ENCODE measurements around the gene CDH2. TPM values are rescaled to one million over a fixed set of nuclear protein-coding genes. Genes with fewer than 3 reads are reported as not detected.

The CDH2 gene
- total RNA-seq, 1 experiment from 2014 or later: 34.0 TPM

DNA sequence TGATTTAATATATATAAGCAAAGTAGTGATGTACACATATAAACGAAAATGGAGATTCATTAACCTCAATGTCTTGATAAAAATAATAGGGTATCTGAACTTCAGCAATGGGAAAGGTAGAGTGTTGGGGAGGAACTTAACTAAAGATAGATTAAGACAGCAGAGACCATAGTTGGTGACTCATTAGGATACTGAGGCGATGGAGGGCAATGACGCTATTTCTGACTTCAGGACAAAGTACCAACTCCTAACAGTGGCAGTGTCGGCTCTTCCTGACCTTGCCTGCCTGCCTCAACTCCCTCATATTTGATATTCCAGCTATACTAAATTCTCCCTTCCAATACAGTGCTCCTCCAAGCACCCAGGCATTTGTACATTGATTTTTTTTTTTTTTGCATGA, 98.6 kb downstream of the CDH2 start:
- H3K9me2 ChIP-seq (replicated peaks; ENCODE audit: low read length): no peaks in the 10 kb centered on the region
- CTCF ChIA-PET: no interaction called here
- no peaks in the 10 kb centered on the region for H4K20me1 ChIP-seq (ENCODE audit: low read length)
- no peak overlapping the region for H3K4me3 ChIP-seq (ENCODE audit: low read length)
- no peaks in the 10 kb centered on the region for H3F3A ChIP-seq (ENCODE audit: low read length, unreplicated experiment)
- TF ChIP-seq EZH2 (IDR thresholded peaks at IDR 0.05; ENCODE audit: low read length, unreplicated experiment): no peak
- no peak for TF ChIP-seq EZH2phosphoT487 (IDR thresholded peaks at IDR 0.05; ENCODE audit: borderline replicate concordance, low read length)
- TF ChIP-seq, protein P1, sequence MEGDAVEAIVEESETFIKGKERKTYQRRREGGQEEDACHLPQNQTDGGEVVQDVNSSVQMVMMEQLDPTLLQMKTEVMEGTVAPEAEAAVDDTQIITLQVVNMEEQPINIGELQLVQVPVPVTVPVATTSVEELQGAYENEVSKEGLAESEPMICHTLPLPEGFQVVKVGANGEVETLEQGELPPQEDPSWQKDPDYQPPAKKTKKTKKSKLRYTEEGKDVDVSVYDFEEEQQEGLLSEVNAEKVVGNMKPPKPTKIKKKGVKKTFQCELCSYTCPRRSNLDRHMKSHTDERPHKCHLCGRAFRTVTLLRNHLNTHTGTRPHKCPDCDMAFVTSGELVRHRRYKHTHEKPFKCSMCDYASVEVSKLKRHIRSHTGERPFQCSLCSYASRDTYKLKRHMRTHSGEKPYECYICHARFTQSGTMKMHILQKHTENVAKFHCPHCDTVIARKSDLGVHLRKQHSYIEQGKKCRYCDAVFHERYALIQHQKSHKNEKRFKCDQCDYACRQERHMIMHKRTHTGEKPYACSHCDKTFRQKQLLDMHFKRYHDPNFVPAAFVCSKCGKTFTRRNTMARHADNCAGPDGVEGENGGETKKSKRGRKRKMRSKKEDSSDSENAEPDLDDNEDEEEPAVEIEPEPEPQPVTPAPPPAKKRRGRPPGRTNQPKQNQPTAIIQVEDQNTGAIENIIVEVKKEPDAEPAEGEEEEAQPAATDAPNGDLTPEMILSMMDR (conservative IDR thresholded peaks at IDR 0.05; ENCODE audit: low read depth, low read length): no peak
- H3K79me2 ChIP-seq (ENCODE audit: low read length): no peaks in the 10 kb centered on the region
- H3K36me3 ChIP-seq (ENCODE audit: low read depth, low read length): no peaks in the 10 kb centered on the region
- H3K9me3 ChIP-seq (ENCODE audit: low read length): no peaks in the 10 kb centered on the region
- H3K27ac ChIP-seq (ENCODE audit: low read length): no peak overlapping the region
- POLR2A ChIA-PET (ENCODE audit: unreplicated experiment): no interaction called here
- H3K4me1 ChIP-seq (ENCODE audit: insufficient read depth, low read length): 0 out of 2 replicates have a peak, but pooled peaks cover 7% of the 10 kb centered on the region
- no peak overlapping the region for H3K4me2 ChIP-seq (ENCODE audit: low read length)
- no peak for DNase-seq
- intact Hi-C loops (cut with micrococcal nuclease): no loop called here
- H3K9ac ChIP-seq (ENCODE audit: low read length): no peak overlapping the region
- no peak for ATAC-seq
- H2AFZ ChIP-seq (ENCODE audit: low read length): no peak overlapping the region
- BruUV-seq (replicated peaks): no TSS peak
- no peaks in the 10 kb centered on the region for H3K27me3 ChIP-seq (ENCODE audit: low read length)

DNA sequence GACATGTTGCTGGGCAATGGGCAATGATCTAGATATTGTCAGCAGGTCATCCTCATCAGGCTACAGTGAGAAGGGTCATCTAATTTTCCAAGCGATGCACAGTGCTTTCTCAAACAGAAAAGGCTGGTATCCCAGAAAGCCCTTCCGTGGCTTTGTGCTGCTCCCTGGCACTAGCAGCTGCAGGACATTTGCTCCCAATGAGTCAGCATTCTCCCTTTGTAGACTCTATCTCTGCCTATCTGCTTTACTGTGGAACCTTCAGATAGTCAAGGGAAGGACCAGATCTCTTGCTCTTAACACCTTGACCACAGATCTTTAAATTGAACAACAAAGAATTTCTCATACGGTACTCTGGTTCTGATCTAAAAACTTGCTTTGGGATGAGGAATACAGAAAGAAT, 101.4 kb downstream of the CDH2 start:
- H3K4me2 ChIP-seq (ENCODE audit: low read length): no peak overlapping the region
- TF ChIP-seq EZH2 (IDR thresholded peaks at IDR 0.05; ENCODE audit: low read length, unreplicated experiment): no peak
- no peak for TF ChIP-seq EZH2phosphoT487 (IDR thresholded peaks at IDR 0.05; ENCODE audit: borderline replicate concordance, low read length)
- TF ChIP-seq, protein P1 (conservative IDR thresholded peaks at IDR 0.05; ENCODE audit: low read depth, low read length): no peak
- H3K9ac ChIP-seq (ENCODE audit: low read length): no peak overlapping the region
- BruUV-seq (replicated peaks): no TSS peak
- ChIA-PET CTCF (no interaction called here), POLR2A (ENCODE audit: unreplicated experiment) (no interaction called here)
- no peaks in the 10 kb centered on the region for H3K36me3 ChIP-seq (ENCODE audit: low read depth, low read length)
- H3K9me2 ChIP-seq (replicated peaks; ENCODE audit: low read length): no peaks in the 10 kb centered on the region
- no peaks in the 10 kb centered on the region for H3K9me3 ChIP-seq (ENCODE audit: low read length)
- no peaks in the 10 kb centered on the region for H3K79me2 ChIP-seq (ENCODE audit: low read length)
- no peaks in the 10 kb centered on the region for H3F3A ChIP-seq (ENCODE audit: low read length, unreplicated experiment)
- peak; percentile 38 for DNase-seq
- H3K27me3 ChIP-seq (ENCODE audit: low read length): no peaks in the 10 kb centered on the region
- no peak overlapping the region for H3K4me3 ChIP-seq (ENCODE audit: low read length)
- H4K20me1 ChIP-seq (ENCODE audit: low read length): no peaks in the 10 kb centered on the region
- 0 out of 2 replicates have a peak, but pooled peaks cover 7% of the 10 kb centered on the region for H3K4me1 ChIP-seq (ENCODE audit: insufficient read depth, low read length)
- no peak overlapping the region for H2AFZ ChIP-seq (ENCODE audit: low read length)
- H3K27ac ChIP-seq (ENCODE audit: low read length): no peak overlapping the region
- ATAC-seq: peak; percentile 45; the same call in 1 of the 2 replicates
- intact Hi-C loops (cut with micrococcal nuclease): no loop called here

DNA sequence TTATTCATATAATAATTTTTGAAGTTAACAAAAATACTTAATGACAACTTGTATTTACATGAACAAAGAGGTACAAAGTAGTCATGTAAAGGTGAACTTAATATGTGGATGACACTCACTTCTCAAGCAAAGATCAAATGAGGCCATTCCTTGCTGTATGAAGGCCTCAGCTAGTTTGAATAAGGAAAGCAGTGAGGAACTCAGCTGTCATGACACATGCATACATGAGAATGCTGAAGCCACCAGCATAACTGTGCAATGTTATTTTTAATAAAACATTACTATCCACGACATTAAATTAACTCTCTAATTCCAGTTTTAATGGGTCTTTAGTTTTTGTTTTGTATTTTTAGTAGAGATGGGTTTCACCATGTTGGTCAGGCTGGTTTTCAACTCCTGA, 102.9 kb downstream of the CDH2 start:
- 0 out of 2 replicates have a peak, but pooled peaks cover 7% of the 10 kb centered on the region for H3K4me1 ChIP-seq (ENCODE audit: insufficient read depth, low read length)
- H3K9me2 ChIP-seq (replicated peaks; ENCODE audit: low read length): no peaks in the 10 kb centered on the region
- no peak overlapping the region for H3K27ac ChIP-seq (ENCODE audit: low read length)
- DNase-seq (no peak), ATAC-seq (no peak)
- H3K9ac ChIP-seq (ENCODE audit: low read length): no peak overlapping the region
- intact Hi-C loops (cut with micrococcal nuclease): no loop called here
- no peaks in the 10 kb centered on the region for H4K20me1 ChIP-seq (ENCODE audit: low read length)
- TF ChIP-seq EZH2 (IDR thresholded peaks at IDR 0.05; ENCODE audit: low read length, unreplicated experiment) (no peak), EZH2phosphoT487 (IDR thresholded peaks at IDR 0.05; ENCODE audit: borderline replicate concordance, low read length) (no peak)
- TF ChIP-seq, protein P1 (conservative IDR thresholded peaks at IDR 0.05; ENCODE audit: low read depth, low read length): no peak
- ChIA-PET CTCF (no interaction called here), POLR2A (ENCODE audit: unreplicated experiment) (no interaction called here)
- H2AFZ ChIP-seq (ENCODE audit: low read length): no peak overlapping the region
- no peak overlapping the region for H3K4me2 ChIP-seq (ENCODE audit: low read length)
- H3K4me3 ChIP-seq (ENCODE audit: low read length): no peak overlapping the region
- no peaks in the 10 kb centered on the region for H3K27me3 ChIP-seq (ENCODE audit: low read length)
- H3K79me2 ChIP-seq (ENCODE audit: low read length): no peaks in the 10 kb centered on the region
- H3F3A ChIP-seq (ENCODE audit: low read length, unreplicated experiment): no peaks in the 10 kb centered on the region
- no peaks in the 10 kb centered on the region for H3K9me3 ChIP-seq (ENCODE audit: low read length)
- no peaks in the 10 kb centered on the region for H3K36me3 ChIP-seq (ENCODE audit: low read depth, low read length)
- no TSS peak for BruUV-seq (replicated peaks)

Data from PC-3 (cell line).